GM06990 (cell line): ENCODE results near the gene PDGFC.

Experiments used
- DNase-seq: peaks from one replicate; pipeline ENCODE4 v3.0.0-alpha.2; 2011; ENCODE audit not compliant: insufficient read length; ENCODE audit errors: extremely low read depth
- H3K27me3 ChIP-seq: replicated peaks from 2 replicates; pipeline ENCODE4 v1.6.0; 2011; ENCODE audit warnings: low read length; ENCODE audit not compliant: control insufficient read depth, insufficient read depth
- H3K36me3 ChIP-seq: 2 replicates; pipeline ENCODE4 v1.5.1; 2011; ENCODE audit warnings: low read length; ENCODE audit not compliant: control insufficient read depth, insufficient read depth
- H3K4me3 ChIP-seq: replicated peaks from 2 replicates; pipeline ENCODE4 v1.5.1; 2011; ENCODE audit warnings: low read depth, mild to moderate bottlenecking, control low read depth, low read length
- CTCF ChIP-seq: IDR thresholded peaks from 2 replicates; pipeline ENCODE4 v1.5.1; 2011; ENCODE audit warnings: low read length, control low read depth, mild to moderate bottlenecking, inconsistent platforms; ENCODE audit not compliant: insufficient read depth, poor library complexity, severe bottlenecking

PDGFC gene

DNA sequence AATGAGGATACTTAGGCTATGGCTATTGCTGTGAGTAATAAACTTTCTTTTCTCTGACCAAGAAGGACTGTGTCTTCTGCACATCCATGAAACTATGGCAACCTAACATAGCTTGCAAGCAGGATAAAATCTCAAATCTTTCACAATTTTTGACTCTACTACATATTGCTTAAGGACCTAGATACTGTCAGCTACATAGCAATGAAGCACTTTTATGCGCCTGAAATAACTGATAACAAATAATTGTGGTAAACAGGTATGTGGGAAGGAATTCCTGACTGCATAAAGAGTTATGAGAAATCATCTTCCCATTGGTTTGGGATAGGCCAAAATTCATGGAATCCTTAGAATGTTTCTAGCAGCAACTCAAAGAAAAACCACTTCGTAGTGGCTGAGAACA is 41.2 kb upstream of the PDGFC start:
- Histone ChIP-seq H3K4me3 (no peak overlapping the region), H3K36me3 (no peaks in the 10 kb centered on the region), H3K27me3 (no peaks in the 10 kb centered on the region)
- no peak for DNase-seq
- no peak for TF ChIP-seq CTCF

- no peak overlapping the region for H3K4me3 ChIP-seq
- H3K27me3 ChIP-seq = no peaks in the 10 kb centered on the region
- no peak for TF ChIP-seq CTCF
- no peak for DNase-seq
- no peaks in the 10 kb centered on the region for H3K36me3 ChIP-seq
Measured at GRCh38 chr4:157012296-157012695, 40.7 kb upstream of the PDGFC start.

DNA sequence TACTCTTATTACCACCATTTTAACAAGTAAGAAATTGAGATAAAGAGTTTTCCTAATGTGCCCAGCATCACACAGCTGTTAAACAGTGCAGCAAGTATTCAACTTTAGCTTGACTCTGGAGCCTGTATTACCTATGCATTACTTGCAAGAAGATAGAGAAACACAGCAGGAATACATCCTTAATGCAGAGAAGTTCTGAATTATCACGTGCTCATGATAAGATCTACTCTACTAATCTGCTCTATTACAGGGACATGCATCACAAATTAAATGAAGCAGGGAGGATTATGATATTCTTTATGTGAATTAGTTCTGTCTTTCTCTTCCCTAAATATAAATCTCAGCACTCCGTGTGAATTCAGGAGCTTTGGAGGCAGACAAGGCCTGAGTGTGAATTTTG is 39.0 kb upstream of the PDGFC start:
- DNase-seq = no peak
- Histone ChIP-seq H3K27me3 (no peaks in the 10 kb centered on the region), H3K36me3 (no peaks in the 10 kb centered on the region), H3K4me3 (no peak overlapping the region)
- no peak for TF ChIP-seq CTCF

DNA sequence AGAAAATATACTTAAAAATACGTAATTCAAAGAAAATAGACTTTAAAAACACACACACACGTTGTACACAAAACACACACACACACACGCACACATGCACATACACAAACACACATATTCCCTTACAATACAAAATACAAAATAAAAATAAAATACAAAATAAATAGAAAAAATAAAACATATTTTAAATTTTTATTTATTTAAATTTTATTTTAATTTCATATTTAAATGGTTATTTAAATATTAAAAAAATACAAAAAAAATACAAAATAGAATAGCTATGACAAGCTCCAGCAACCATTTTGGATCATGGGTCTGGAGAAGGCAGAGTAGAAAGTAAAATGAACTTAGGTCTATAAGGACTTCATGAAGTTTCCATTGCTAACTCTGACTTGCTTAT is 34.2 kb upstream of the PDGFC start:
- TF ChIP-seq CTCF = no peak
- Histone ChIP-seq H3K36me3 (no peaks in the 10 kb centered on the region), H3K27me3 (no peaks in the 10 kb centered on the region), H3K4me3 (no peak overlapping the region)
- no peak for DNase-seq

- Histone ChIP-seq H3K36me3 (no peaks in the 10 kb centered on the region), H3K27me3 (no peaks in the 10 kb centered on the region), H3K4me3 (no peak overlapping the region)
- no peak for TF ChIP-seq CTCF
- DNase-seq = no peak
Measured at GRCh38 chr4:157005193-157005592, 33.6 kb upstream of the PDGFC start.
